HUES6 (cell line): ENCODE data around the gene ARIH2.

Experiments used
- H3K27ac ChIP-seq: 2 replicates; pipeline ENCODE4 v1.7.0; 2013; ENCODE audit warnings: low read depth, mild to moderate bottlenecking, low read length, inconsistent platforms
- H3K27me3 ChIP-seq: 2 replicates; pipeline ENCODE4 v1.6.1; 2013; ENCODE audit warnings: low read length; ENCODE audit not compliant: control insufficient read depth, insufficient read depth
- H3K36me3 ChIP-seq: 2 replicates; pipeline ENCODE4 v1.6.1; 2013; ENCODE audit warnings: low read length; ENCODE audit not compliant: control insufficient read depth, insufficient read depth
- H3K4me1 ChIP-seq: 2 replicates; pipeline ENCODE4 v1.6.1; 2013; ENCODE audit warnings: low read length; ENCODE audit not compliant: control insufficient read depth, insufficient read depth
- H3K4me3 ChIP-seq: 2 replicates; pipeline ENCODE4 v1.5.1; 2013; ENCODE audit warnings: low read depth, low read length
- H3K9ac ChIP-seq: one replicate; pipeline ENCODE4 v1.6.1; 2013; ENCODE audit warnings: mild to moderate bottlenecking, low read length
- H3K9me3 ChIP-seq: 2 replicates; pipeline ENCODE4 v1.6.1; 2013; ENCODE audit warnings: low read depth, low read length; ENCODE audit not compliant: control insufficient read depth, insufficient read depth

The ARIH2 gene

GRCh38 chr3:49021213-49021812 lies 102.7 kb downstream of the ARIH2 start:
- peaks cover 17% of the 10 kb centered on the region for H3K4me1 ChIP-seq

GRCh38 chr3:49021813-49022687 lies 103.4 kb downstream of the ARIH2 start, which contains the start of gene NDUFAF3:
Gene NDUFAF3 (plus strand): TSS chr3:49022121. CDS start chr3:49022145, 24 bp downstream.
- Histone ChIP-seq H3K27me3 (no peaks in the 10 kb centered on the region), H3K4me1 (peaks cover 17% of the 10 kb centered on the region), H3K9me3 (no peaks in the 10 kb centered on the region), H3K27ac (peak within 1 kb of the TSS; percentile 96), H3K9ac (peak within 1 kb of the TSS; percentile 93), H3K36me3 (peaks cover 44% of the 10 kb centered on the region), H3K4me3 (peak within 1 kb of the TSS; percentile 97)

More at GRCh38 chr3:49021213-49021812, 102.7 kb downstream of the ARIH2 start:
- Histone ChIP-seq H3K9me3 (no peaks in the 10 kb centered on the region), H3K9ac (peak overlapping the region; percentile 93), H3K4me3 (peak overlapping the region; percentile 97), H3K36me3 (peaks cover 39% of the 10 kb centered on the region), H3K27me3 (no peaks in the 10 kb centered on the region), H3K27ac (peak overlapping the region; percentile 96)

GRCh38 chr3:49022688-49023171 lies 104.1 kb downstream of the ARIH2 start:
- Histone ChIP-seq H3K9ac (peak overlapping the region; percentile 93), H3K27ac (peak overlapping the region; percentile 96; the same call in 1 of the 2 replicates), H3K27me3 (no peaks in the 10 kb centered on the region), H3K9me3 (no peaks in the 10 kb centered on the region), H3K4me3 (peak overlapping the region; percentile 97), H3K4me1 (peaks cover 13% of the 10 kb centered on the region), H3K36me3 (peaks cover 51% of the 10 kb centered on the region)

GRCh38 chr3:49023775-49024174 lies 105.1 kb downstream of the ARIH2 start:
- H3K4me1 ChIP-seq, result peaks cover 20% of the 10 kb centered on the region
- H3K9ac ChIP-seq, result no peak overlapping the region
- H3K36me3 ChIP-seq, result peaks cover 59% of the 10 kb centered on the region

GRCh38 chr3:49024449-49024848 lies 105.8 kb downstream of the ARIH2 start:
- Histone ChIP-seq H3K4me3 (no peak overlapping the region), H3K9ac (no peak overlapping the region), H3K9me3 (no peaks in the 10 kb centered on the region), H3K36me3 (peaks cover 59% of the 10 kb centered on the region), H3K27me3 (no peaks in the 10 kb centered on the region), H3K27ac (no peak overlapping the region), H3K4me1 (peaks cover 20% of the 10 kb centered on the region)

More at GRCh38 chr3:49023775-49024174, 105.1 kb downstream of the ARIH2 start:
- Histone ChIP-seq H3K4me3 (no peak overlapping the region), H3K27ac (no peak overlapping the region), H3K9me3 (no peaks in the 10 kb centered on the region), H3K27me3 (no peaks in the 10 kb centered on the region)

GRCh38 chr3:49025005-49025792 lies 106.6 kb downstream of the ARIH2 start:
- peaks cover 15% of the 10 kb centered on the region for H3K4me1 ChIP-seq
- no peaks in the 10 kb centered on the region for H3K27me3 ChIP-seq
- H3K9ac ChIP-seq, result no peak overlapping the region
- no peak overlapping the region for H3K27ac ChIP-seq
- no peak overlapping the region for H3K4me3 ChIP-seq
- peaks cover 59% of the 10 kb centered on the region for H3K36me3 ChIP-seq
- no peaks in the 10 kb centered on the region for H3K9me3 ChIP-seq

- Histone ChIP-seq H3K27ac (no peak overlapping the region), H3K4me3 (no peak overlapping the region), H3K9me3 (no peaks in the 10 kb centered on the region), H3K36me3 (peaks cover 67% of the 10 kb centered on the region), H3K9ac (no peak overlapping the region), H3K4me1 (peaks cover 12% of the 10 kb centered on the region), H3K27me3 (no peaks in the 10 kb centered on the region)
Measured at GRCh38 chr3:49025793-49026520, 107.3 kb downstream of the ARIH2 start.

- no peaks in the 10 kb centered on the region for H3K9me3 ChIP-seq
- peaks cover 72% of the 10 kb centered on the region for H3K36me3 ChIP-seq
- H3K27me3 ChIP-seq, result no peaks in the 10 kb centered on the region
- H3K27ac ChIP-seq, result no peak overlapping the region
- H3K4me3 ChIP-seq, result no peak overlapping the region
- no peak overlapping the region for H3K9ac ChIP-seq
- H3K4me1 ChIP-seq, result peaks cover 12% of the 10 kb centered on the region
Measured at GRCh38 chr3:49026536-49026935, 107.9 kb downstream of the ARIH2 start.

- peaks cover 12% of the 10 kb centered on the region for H3K4me1 ChIP-seq
- H3K4me3 ChIP-seq, result no peak overlapping the region
- H3K9ac ChIP-seq, result no peak overlapping the region
Measured at GRCh38 chr3:49027634-49028033, 109.0 kb downstream of the ARIH2 start.

GRCh38 chr3:49028298-49028672 lies 109.6 kb downstream of the ARIH2 start:
- H3K27me3 ChIP-seq, result no peaks in the 10 kb centered on the region
- H3K9me3 ChIP-seq, result no peaks in the 10 kb centered on the region
- peaks cover 7% of the 10 kb centered on the region for H3K4me1 ChIP-seq
- H3K27ac ChIP-seq, result no peak overlapping the region
- H3K9ac ChIP-seq, result peak overlapping the region; percentile 86
- peak overlapping the region; percentile 73 for H3K4me3 ChIP-seq
- peaks cover 83% of the 10 kb centered on the region for H3K36me3 ChIP-seq

More at GRCh38 chr3:49027634-49028033, 109.0 kb downstream of the ARIH2 start:
- no peaks in the 10 kb centered on the region for H3K27me3 ChIP-seq
- no peaks in the 10 kb centered on the region for H3K9me3 ChIP-seq
- peaks cover 83% of the 10 kb centered on the region for H3K36me3 ChIP-seq
- H3K27ac ChIP-seq, result no peak overlapping the region
